ENCODE results near the gene TFDP1.

TFDP1 gene

GRCh38 chr13:113539176-113539575, 45.4 kb upstream of the TFDP1 start:
- no peak for TF ChIP-seq EZH2phosphoT487 (conservative IDR thresholded peaks at IDR 0.05; ENCODE audit: low read length)
- no peak for TF ChIP-seq CTCF (IDR thresholded peaks at IDR 0.05; ENCODE audit: insufficient read depth, low read length, poor library complexity, severe bottlenecking)
- H3K4me2 ChIP-seq (ENCODE audit: low read depth, low read length, poor library complexity, severe bottlenecking): no peak overlapping the region

GRCh38 chr13:113539822-113540221, 44.7 kb upstream of the TFDP1 start:
- Histone ChIP-seq H3F3A (ENCODE audit: insufficient read depth) (no peaks in the 10 kb centered on the region), H4K20me1 (ENCODE audit: low read depth, low read length) (no peaks in the 10 kb centered on the region), H3K27ac (ENCODE audit: low read depth, low read length) (no peak overlapping the region), H3K9me3 (ENCODE audit: insufficient read depth, low read length) (no peaks in the 10 kb centered on the region), H3K27me3 (ENCODE audit: low read length) (no peaks in the 10 kb centered on the region), H3K9me2 (replicated peaks; ENCODE audit: insufficient read depth, low read length) (no peaks in the 10 kb centered on the region), H3K79me2 (ENCODE audit: insufficient read depth, low read length) (no peaks in the 10 kb centered on the region), H3K4me2 (ENCODE audit: low read depth, low read length, poor library complexity, severe bottlenecking) (no peak overlapping the region), H2AFZ (ENCODE audit: low read depth, low read length, severe bottlenecking) (no peak overlapping the region), H3K36me3 (ENCODE audit: low read length) (no peaks in the 10 kb centered on the region), H3K4me3 (ENCODE audit: insufficient read depth, low read length, poor library complexity, severe bottlenecking) (no peak overlapping the region), H3K9ac (ENCODE audit: low read length) (no peak overlapping the region)
- TF ChIP-seq EZH2phosphoT487 (conservative IDR thresholded peaks at IDR 0.05; ENCODE audit: low read length) (no peak), CTCF (IDR thresholded peaks at IDR 0.05; ENCODE audit: insufficient read depth, low read length, poor library complexity, severe bottlenecking) (no peak)

More at GRCh38 chr13:113539176-113539575, 45.4 kb upstream of the TFDP1 start:
- no peaks in the 10 kb centered on the region for H4K20me1 ChIP-seq (ENCODE audit: low read depth, low read length)
- no peak overlapping the region for H3K9ac ChIP-seq (ENCODE audit: low read length)
- H3K27ac ChIP-seq (ENCODE audit: low read depth, low read length): no peak overlapping the region
- no peaks in the 10 kb centered on the region for H3K9me2 ChIP-seq (replicated peaks; ENCODE audit: insufficient read depth, low read length)
- H3F3A ChIP-seq (ENCODE audit: insufficient read depth): no peaks in the 10 kb centered on the region
- no peak overlapping the region for H2AFZ ChIP-seq (ENCODE audit: low read depth, low read length, severe bottlenecking)
- no peaks in the 10 kb centered on the region for H3K27me3 ChIP-seq (ENCODE audit: low read length)
- H3K36me3 ChIP-seq (ENCODE audit: low read length): no peaks in the 10 kb centered on the region
- no peaks in the 10 kb centered on the region for H3K79me2 ChIP-seq (ENCODE audit: insufficient read depth, low read length)
- H3K9me3 ChIP-seq (ENCODE audit: insufficient read depth, low read length): no peaks in the 10 kb centered on the region
- H3K4me3 ChIP-seq (ENCODE audit: insufficient read depth, low read length, poor library complexity, severe bottlenecking): no peak overlapping the region

GRCh38 chr13:113540523-113540922, 44.0 kb upstream of the TFDP1 start:
- no peaks in the 10 kb centered on the region for H3K9me3 ChIP-seq (ENCODE audit: insufficient read depth, low read length)
- H3K36me3 ChIP-seq (ENCODE audit: low read length): no peaks in the 10 kb centered on the region
- H3K9ac ChIP-seq (ENCODE audit: low read length): no peak overlapping the region
- H3K79me2 ChIP-seq (ENCODE audit: insufficient read depth, low read length): no peaks in the 10 kb centered on the region
- TF ChIP-seq CTCF (IDR thresholded peaks at IDR 0.05; ENCODE audit: insufficient read depth, low read length, poor library complexity, severe bottlenecking) (no peak), EZH2phosphoT487 (conservative IDR thresholded peaks at IDR 0.05; ENCODE audit: low read length) (no peak)
- no peak overlapping the region for H3K27ac ChIP-seq (ENCODE audit: low read depth, low read length)
- no peaks in the 10 kb centered on the region for H3F3A ChIP-seq (ENCODE audit: insufficient read depth)
- H3K4me2 ChIP-seq (ENCODE audit: low read depth, low read length, poor library complexity, severe bottlenecking): no peak overlapping the region
- H3K9me2 ChIP-seq (replicated peaks; ENCODE audit: insufficient read depth, low read length): no peaks in the 10 kb centered on the region
- no peaks in the 10 kb centered on the region for H3K27me3 ChIP-seq (ENCODE audit: low read length)
- no peak overlapping the region for H3K4me3 ChIP-seq (ENCODE audit: insufficient read depth, low read length, poor library complexity, severe bottlenecking)
- no peaks in the 10 kb centered on the region for H4K20me1 ChIP-seq (ENCODE audit: low read depth, low read length)
- H2AFZ ChIP-seq (ENCODE audit: low read depth, low read length, severe bottlenecking): no peak overlapping the region
